SK-N-SH treated with all-trans-retinoic acid at 6 μM for 48 hours (cell line): ENCODE results near the gene CEMIP.

ENCODE experiments used
- ZFP3 ChIP-seq: fragments of 250-450 bp; sonication (Bioruptor Pico); IDR thresholded peaks from 2 replicates; pipeline ENCODE4 v1.5.0; 2020; ENCODE audit warnings: mild to moderate bottlenecking, moderate library complexity
- TF ChIP-seq, protein P1 (sequence below): fragments of 250-450 bp; sonication (Bioruptor Pico); IDR thresholded peaks from 2 replicates; pipeline ENCODE4 v1.5.1; 2021; ENCODE audit warnings: mild to moderate bottlenecking, moderate library complexity

GRCh38 chr15:80915472-80915871 is 136.3 kb downstream of the CEMIP start:
- TF ChIP-seq, protein P1, sequence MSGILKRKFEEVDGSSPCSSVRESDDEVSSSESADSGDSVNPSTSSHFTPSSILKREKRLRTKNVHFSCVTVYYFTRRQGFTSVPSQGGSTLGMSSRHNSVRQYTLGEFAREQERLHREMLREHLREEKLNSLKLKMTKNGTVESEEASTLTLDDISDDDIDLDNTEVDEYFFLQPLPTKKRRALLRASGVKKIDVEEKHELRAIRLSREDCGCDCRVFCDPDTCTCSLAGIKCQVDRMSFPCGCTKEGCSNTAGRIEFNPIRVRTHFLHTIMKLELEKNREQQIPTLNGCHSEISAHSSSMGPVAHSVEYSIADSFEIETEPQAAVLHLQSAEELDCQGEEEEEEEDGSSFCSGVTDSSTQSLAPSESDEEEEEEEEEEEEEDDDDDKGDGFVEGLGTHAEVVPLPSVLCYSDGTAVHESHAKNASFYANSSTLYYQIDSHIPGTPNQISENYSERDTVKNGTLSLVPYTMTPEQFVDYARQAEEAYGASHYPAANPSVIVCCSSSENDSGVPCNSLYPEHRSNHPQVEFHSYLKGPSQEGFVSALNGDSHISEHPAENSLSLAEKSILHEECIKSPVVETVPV (CRISPR knock-in tag) = no peak
- no peak for TF ChIP-seq ZFP3 (CRISPR knock-in tag)
